GM21515 (cell line): ENCODE data around the gene RAB30.

ENCODE experiments used
- ATAC-seq: cut with Tn5 transposase; IDR thresholded peaks from one replicate; pipeline ENCODE4 v1.9.1; 2021; ENCODE audit not compliant: unreplicated experiment

RAB30 gene

GRCh38 chr11:83070731-83071566 lies 748 bp downstream of the RAB30 start:
- no peak for ATAC-seq

- no peak for ATAC-seq
Observed at GRCh38 chr11:83070044-83070701, 1.5 kb downstream of the RAB30 start.

- no peak for ATAC-seq
Observed at GRCh38 chr11:83069441-83070043, 2.2 kb downstream of the RAB30 start.

GRCh38 chr11:83068568-83068967 lies 3.1 kb downstream of the RAB30 start:
- no peak for ATAC-seq

GRCh38 chr11:83064011-83064410 lies 7.7 kb downstream of the RAB30 start:
- no peak for ATAC-seq

- ATAC-seq, result peak; percentile 69
Observed at GRCh38 chr11:83063073-83063754, 8.5 kb downstream of the RAB30 start.

- ATAC-seq, result peak; percentile 72
Observed at GRCh38 chr11:83061883-83062282, 9.8 kb downstream of the RAB30 start.

- ATAC-seq, result no peak
Observed at GRCh38 chr11:83060965-83061364, 10.7 kb downstream of the RAB30 start.

- no peak for ATAC-seq
Observed at GRCh38 chr11:83057721-83058120, 14.0 kb downstream of the RAB30 start.

GRCh38 chr11:83056611-83057010 lies 15.1 kb downstream of the RAB30 start:
- no peak for ATAC-seq

- ATAC-seq, result no peak
Observed at GRCh38 chr11:83056204-83056603, 15.5 kb downstream of the RAB30 start.

GRCh38 chr11:83054904-83055380 lies 16.8 kb downstream of the RAB30 start:
- ATAC-seq, result peak; percentile 44

GRCh38 chr11:83054001-83054400 lies 17.7 kb downstream of the RAB30 start:
- ATAC-seq, result peak; percentile 71

- no peak for ATAC-seq
Observed at GRCh38 chr11:83051760-83052671, 19.7 kb downstream of the RAB30 start.

GRCh38 chr11:83047515-83048225 lies 24.0 kb downstream of the RAB30 start:
- ATAC-seq, result no peak

- ATAC-seq, result no peak
Observed at GRCh38 chr11:83046621-83047172, 25.0 kb downstream of the RAB30 start.

- peak; percentile 53 for ATAC-seq
Observed at GRCh38 chr11:83044958-83045712, 26.6 kb downstream of the RAB30 start.

- ATAC-seq, result no peak
Observed at GRCh38 chr11:83042964-83043711, 28.6 kb downstream of the RAB30 start.
